Upper lobe of left lung (tissue), 4 donors: ENCODE data around the gene SAA4.
"Not testable (repeated sequence)": the region's sequence is repeated elsewhere in the genome, so short reads cannot be mapped to it uniquely, and the experiment has no call there.

Experiments
- POLR2A ChIP-seq, 4 donors: fragments of 450-650 bp; IDR thresholded peaks; one replicate each; pipeline ENCODE4 v1.5.1; 2016 to 2017; ENCODE audit warnings: antibody characterized with exemption in 4 of 4, mild to moderate bottlenecking in 2 of 4
- POLR2AphosphoS5 ChIP-seq, 2 donors: sonication (generic); formaldehyde crosslinking; IDR thresholded peaks; one replicate each; pipeline ENCODE4 v1.5.1; 2017; ENCODE audit warnings: antibody characterized with exemption in 2 of 2
- TF ChIP-seq, protein P1 (sequence below), 6 experiments: fragments of 450-650 bp in 4 of 6; fragments of 200-600 bp in 2 of 6; sonication (generic) in 2 of 6; IDR thresholded peaks; one replicate each; pipeline ENCODE4 v1.5.1; 2016 to 2019; ENCODE audit warnings: antibody characterized with exemption in 6 of 6

- TF ChIP-seq POLR2A, POLR2AphosphoS5 (IDR thresholded peaks at IDR 0.05): not testable (repeated sequence)
- TF ChIP-seq, protein P1, sequence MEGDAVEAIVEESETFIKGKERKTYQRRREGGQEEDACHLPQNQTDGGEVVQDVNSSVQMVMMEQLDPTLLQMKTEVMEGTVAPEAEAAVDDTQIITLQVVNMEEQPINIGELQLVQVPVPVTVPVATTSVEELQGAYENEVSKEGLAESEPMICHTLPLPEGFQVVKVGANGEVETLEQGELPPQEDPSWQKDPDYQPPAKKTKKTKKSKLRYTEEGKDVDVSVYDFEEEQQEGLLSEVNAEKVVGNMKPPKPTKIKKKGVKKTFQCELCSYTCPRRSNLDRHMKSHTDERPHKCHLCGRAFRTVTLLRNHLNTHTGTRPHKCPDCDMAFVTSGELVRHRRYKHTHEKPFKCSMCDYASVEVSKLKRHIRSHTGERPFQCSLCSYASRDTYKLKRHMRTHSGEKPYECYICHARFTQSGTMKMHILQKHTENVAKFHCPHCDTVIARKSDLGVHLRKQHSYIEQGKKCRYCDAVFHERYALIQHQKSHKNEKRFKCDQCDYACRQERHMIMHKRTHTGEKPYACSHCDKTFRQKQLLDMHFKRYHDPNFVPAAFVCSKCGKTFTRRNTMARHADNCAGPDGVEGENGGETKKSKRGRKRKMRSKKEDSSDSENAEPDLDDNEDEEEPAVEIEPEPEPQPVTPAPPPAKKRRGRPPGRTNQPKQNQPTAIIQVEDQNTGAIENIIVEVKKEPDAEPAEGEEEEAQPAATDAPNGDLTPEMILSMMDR (IDR thresholded peaks at IDR 0.05), result not testable (repeated sequence)
Measured at GRCh38 chr11:18262681-18263350, 26.2 kb upstream of the SAA4 start.
